ELR (cell line): ENCODE measurements around the gene POLG2.
"Not testable (repeated sequence)": the region's sequence is repeated elsewhere in the genome, so short reads cannot be mapped to it uniquely, and the experiment has no call there.

Experiments used
- DNase-seq: peaks from one replicate; pipeline ENCODE4 v3.0.0-alpha.2; 2015; ENCODE audit warnings: low read depth

POLG2 gene

DNA sequence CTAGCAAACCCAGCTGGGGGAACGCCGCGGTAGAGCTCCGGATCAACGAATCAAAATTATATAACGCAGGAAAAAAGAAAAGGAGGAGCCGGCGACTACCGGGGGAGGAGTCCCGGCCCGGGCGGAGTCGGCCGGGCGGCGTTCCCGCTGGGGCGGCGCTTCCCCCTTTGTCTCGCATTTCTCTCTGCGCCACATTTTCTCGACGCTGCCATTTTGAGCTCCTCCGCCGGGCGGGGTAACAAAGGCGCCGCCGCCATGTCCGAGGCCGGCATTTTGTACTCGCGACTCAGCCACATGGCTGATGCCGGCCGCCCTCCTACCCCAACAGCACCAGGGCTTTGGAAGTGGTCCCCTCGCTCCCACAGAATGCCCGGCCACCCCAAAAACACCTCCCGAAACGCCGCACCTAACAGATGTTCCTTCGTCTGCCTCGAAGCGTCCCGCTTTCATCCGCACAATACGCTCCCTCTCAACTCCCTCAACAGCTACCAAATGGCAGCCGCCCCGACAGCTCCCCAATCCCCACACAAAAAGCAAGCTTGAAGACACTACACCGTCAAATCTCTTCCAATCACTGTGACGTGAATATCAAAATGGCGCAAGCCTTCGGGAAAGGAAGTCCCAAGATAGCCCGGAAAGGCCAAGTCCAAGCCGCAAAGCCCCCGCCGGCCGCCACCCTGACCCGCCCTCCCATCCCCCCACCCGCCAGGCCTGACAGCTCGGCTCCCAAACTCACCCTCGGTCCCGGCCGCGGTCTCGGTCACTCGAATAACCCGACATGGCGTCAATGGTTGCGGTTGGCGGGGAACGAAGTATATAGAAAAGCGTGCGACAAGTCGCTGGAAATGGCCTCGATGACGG is 8.7 kb upstream of the POLG2 start:
- DNase-seq = peak; percentile 91

DNA sequence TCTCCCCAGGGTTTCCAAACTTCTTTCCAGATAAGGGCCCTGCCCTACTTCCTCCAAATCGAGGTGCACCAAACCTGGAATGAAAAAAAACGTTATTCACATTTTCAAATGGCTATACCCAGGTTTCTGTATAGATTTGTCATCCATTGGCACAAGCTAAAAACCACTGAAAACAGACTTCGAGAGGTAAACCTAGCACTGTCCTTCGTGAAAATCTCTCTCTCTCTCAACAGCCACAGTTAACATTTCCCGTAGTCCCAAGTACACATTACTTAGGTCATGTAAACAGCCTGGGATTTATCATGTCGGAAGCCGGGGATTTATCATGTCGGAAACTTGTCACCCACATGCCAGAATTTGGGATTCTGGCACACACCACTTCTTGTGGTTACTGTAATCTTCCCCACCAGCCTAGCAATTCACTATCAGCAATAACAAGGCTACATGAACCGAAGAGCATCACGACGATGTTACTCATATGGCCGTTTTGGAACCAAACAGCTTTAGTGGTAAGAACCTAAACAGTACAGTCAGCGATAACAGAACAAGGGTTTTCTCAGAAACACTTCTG is 8.0 kb upstream of the POLG2 start:
- peak; percentile 65 for DNase-seq

DNA sequence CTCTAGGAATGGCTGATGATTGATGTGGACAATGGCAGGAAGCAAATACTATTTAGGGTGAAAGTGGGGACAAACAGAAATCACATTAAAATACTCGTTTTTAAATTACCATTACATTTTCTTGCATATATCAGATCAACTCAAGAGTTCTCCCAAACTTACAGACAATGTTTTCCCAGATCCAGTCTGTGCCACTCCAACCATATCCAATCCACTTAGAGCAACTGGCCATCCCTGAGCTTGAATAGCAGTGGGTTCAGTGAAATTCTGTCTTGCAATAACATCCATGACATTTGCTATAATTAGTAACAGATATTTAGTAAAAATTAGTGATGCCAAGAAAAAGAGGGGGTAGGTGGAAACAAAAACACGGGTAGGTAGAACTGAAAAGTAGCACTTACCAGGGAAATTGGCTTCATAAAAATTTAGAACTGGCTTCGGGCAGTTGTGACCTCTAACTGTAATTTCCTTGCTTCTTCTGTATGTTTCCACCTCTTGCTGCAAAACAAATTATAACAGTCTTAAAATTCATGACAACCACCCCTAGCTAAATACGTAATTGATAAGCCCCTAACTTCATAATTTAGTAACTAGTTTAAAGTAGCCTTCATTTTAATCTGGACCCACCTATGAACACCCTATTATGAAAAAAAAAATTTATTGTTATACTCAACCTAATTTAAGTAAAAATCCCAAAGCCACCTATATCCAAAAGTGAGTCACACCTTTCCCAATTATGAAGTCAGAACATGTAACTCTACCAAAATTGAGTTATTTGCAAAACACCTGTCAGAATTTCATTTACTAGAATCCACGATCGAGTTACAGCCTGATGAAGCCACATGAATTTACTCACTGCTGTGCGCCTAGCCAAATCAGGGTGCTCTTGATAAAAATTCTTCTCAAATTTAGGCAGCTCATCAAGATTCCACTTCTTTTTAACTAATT is 7.2 kb upstream of the POLG2 start:
- no peak for DNase-seq

DNA sequence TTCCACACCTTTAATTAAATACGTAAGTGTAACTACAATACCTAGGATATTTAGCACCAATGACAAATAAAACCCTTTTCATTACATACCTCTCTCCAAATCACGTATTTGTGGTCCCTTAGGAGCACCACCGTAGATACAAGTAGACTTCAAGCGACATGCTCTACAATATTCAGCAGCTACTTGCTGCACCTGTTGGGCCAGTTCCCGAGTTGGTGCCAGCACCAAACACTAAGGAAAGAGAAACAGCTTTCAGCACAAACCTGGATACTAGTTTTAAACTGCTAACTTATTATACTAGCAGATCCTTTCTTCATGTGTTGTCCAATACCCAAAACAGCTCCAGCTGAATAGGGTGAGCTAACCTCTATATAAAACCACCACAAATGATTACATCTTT is 6.5 kb upstream of the POLG2 start:
- DNase-seq = no peak

DNA sequence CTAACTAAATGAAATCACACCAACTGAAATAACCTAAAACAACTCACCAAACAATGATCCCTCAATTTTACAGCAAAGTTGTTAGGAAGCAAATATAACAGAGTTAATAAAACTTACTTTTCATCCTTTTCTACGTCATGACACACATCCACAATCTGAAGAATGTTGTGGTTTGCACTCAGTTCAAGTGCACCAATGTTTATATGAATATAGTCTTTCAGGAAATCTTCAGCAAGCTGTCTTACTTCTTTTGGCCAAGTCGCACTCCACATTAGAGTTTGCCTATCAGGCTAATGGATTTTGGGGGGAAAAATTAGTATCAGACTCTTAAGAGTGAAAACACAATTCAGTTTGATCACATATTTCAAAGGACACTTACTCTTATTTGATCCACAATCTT is 6.0 kb upstream of the POLG2 start:
- peak; percentile 50 for DNase-seq

DNA sequence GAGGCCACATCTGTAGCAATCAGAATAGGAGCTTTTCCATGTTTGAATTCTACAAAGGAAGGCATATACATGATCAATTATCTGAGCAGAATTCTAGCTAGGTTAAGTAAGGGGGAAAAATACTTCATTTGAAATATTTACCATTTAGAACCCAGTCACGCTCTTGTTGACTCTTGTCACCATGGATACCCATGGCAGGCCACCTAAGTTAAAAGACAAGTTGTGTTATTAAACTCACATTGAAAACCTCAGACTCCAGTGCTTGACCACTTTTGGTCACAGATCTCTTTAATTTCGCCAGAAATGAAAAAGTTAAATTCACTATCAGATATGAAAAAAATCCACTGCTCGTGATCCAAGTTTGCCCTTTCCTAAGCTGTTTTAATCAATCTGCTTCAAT is 5.2 kb upstream of the POLG2 start:
- no peak for DNase-seq

DNA sequence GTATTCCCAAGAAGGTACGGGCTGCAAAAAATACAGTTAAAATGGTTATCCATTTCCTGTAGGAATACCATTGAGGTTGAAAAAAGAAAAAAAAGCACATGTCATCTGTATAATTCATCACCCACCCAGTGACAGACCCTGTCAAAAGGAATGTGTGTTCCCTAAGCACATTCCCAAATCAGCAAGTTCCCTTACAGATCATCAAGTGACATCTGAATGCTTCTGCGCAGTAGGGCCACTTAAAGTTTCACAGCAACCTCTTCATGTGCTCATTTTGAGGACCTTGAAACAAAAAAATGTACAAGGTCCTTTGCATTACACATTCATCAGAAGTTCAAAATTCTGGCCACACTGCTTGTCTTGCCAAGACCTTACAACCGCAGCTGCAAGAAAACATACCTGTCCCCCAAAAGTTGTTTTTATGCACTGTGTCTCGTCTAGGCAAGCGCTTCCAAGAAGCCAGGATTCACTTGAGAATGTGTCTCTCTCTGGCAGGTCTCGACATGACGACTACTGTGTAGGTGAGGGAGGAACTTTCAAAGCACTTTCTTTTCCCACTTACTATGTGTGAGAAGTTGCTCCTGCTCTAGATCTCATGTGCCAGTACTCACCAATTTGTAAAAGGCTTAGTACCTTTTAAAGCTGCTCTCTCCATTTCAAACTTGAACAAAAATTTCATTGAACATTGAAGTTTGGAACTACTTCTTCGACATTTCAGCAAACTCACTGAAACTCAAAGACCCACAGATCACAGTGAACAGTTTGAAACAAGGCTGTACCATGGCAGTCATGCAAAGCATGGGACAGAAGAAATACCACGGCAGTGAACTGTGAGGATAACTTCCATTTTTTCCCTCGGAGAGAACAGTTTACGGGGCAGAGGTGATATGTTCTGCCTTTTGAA is 4.3 kb upstream of the POLG2 start:
- DNase-seq = no peak

DNA sequence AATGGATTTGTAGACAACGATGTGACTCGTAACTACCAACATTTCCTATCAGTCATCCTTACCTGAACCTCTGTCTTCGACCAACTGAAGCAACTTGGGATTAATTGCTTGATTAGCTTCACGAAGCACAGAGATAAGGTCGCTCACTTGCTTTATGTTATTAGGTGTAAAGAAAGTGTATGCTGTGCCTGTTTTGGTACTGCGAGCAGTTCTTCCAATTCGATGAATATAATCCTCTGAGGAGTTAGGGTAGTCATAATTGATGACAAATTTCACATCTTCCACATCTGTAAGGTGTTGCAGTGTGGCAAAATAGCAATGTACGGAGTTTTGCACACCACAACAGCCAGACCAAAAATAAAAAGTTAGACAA is 3.6 kb upstream of the POLG2 start:
- DNase-seq = no peak

DNA sequence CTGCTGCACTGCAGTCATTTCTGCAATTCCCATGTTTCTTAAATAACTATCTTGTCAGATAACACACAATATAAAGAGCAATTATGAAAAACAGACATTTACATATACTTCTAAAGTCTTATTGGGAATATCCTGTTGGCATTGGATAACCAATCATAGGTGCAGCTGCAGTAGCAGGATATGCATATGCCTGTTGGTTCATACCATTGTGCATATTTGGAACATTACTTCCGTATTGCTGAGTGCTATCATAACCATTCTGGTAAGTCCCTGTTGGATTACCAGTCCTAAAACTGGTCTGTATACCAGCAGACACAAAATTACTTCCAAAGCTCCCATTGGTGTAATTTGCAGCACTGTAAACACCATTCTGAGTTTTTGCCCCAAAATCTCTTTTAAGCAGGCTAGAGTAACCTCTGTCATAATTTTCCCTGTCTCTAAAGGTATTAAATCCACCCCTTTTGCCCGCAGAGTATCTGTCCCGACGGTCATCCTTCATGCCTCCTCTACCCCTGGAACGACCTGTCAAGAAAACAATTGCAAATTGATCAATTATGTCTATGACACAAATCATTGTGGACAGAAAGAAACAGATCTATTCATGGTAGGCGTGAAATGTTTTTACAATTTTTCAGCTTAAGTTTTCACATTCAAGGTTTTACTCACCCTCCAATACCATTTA is 3.1 kb upstream of the POLG2 start:
- peak; percentile 59 for DNase-seq

DNA sequence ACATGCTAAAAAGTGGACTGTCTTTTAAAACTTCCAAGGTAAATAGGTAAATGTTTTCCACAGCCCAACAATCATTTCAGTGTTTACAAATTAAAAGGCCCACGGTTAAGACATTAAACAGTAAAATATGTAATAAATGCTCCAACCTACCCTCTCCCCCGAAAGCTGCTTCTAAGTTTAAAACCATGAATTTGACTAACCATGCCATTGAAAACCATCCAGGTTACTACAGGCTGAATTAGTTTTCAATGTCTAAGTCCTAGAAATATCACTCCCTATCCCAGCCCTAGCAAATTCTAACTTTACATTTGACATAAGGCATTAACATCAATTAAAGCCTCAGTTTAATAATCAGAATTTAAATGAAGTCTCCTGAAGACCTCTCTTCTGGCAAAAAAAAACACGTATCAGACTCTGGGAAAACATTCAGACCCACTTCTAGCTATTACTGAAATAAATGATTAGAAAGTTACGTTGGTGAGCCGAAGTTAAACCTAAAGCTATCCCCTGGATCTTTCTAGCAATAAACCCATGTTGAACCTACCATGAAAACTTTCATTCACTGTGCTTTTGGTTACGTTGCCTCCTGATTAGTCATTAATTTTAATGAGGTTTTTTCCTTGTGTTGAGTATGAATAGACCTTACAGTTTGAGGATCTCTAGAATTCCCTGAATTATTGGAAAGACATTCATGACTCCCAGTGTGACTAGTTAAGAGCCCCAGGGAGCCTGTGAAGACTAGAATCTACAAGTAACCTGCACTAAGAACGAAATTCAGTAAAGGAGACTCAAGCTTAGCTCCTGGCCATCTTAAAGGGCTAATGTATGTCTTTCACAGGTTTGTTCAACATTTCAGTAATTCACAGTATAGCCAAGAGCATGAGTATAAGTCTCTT is 1.7 kb upstream of the POLG2 start:
- DNase-seq = peak; percentile 70

DNA sequence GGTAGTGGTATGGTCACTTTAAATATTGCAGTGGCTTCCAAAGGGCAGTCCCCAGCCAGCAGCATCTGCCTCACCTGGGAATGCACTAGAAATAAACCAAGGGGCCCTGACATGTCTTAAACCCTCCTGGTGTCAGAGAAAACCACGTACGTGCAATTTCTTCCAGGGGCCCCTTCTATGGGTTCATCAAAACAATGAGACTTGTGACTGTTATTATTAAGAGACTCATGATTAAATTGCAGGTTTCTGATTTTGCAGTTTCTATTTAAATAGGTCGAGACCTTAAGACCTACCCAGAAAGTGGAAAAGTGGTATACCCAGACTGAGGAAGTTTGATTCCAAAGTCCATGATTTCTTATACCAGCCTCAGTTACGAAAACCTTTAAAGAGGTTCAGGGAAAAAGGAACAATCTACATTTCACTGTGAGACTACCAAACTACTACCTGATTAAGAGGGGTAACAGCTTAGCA is 746 bp upstream of the POLG2 start:
- DNase-seq = peak; percentile 17

DNA sequence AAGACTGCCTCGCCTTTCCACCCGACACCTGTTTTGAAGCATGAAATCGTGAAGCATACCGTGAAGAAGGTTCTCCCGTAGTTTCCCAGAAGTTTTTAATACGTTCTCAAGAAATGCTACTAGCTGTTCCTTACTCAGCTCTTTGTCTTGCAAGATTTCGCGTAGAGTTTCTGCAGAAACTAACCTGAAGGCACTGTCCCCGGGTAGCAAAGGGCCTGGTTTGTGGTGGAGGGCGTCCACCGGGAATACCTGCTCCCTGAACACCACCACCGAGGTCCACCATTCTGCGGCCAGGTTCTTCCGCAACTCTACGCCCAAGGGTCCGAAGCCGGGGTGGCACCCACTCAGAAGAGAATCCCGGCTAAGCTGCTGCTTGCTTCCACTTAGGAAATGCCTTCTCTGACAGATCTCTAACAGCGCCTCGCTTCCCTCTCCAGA is 487 bp downstream of the POLG2 start:
- DNase-seq = no peak

DNA sequence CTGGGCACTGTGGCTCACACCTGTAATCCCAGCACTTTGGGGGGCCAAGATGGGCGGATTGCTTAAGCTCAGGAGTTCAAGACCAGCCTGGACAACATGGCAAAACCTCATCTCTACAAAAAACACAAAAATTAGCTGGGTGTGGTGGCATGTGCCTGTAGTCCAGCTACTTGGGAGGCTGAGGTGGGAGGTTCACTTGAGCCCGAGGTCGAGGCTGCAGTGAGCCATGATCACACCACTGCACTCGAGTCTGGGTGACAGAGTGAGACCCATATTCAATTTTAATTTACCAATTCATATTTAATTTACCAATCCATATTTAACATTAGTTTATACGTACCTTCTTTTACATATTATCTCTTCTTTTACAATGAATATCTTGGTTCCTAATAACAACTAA is 1.6 kb downstream of the POLG2 start:
- not testable (repeated sequence) for DNase-seq

DNA sequence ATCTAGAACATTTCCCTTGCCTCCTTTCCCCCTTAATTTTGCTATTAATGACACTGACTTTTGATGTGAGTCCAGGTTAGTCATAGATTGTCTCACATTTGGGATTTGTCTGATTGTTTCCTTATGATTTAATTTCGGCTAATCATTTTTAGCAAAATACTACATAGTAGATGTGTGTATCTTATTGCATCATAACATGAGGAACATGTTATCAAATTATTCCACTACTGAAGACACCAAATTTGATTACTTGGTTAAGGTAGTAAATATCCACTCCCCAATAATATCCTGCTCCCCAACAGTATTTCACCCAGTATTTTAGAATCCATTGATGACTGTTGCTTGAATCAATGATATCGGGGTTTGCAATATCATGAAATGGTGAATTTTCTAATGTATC is 2.7 kb downstream of the POLG2 start:
- no peak for DNase-seq

DNA sequence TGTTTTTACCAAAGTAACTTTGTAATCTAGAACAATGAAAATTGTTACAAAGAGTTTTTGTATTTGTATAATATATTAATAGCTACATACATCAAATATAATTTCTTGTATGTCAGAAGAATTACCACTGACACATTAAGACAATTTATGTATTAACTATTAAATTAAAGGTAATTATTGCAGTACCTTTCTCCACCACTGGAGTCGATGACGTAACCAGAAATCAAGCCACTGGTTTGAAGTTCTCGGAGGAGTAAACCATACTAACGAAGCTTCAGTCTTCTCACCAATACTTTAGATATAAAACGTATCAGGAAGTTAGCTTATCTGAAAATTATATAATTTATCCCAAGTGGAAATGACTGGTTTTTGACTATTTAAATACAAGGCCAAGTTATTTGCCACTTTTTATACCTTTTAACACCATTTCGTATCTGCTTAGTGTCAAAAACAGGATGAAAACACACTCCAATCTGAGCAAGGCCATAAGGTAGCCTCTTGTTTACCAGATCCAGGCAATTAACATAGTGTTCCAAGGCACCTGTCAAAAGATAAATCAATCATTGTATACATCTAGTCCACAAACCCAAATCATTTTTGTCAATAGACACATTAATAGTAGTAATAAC is 4.3 kb downstream of the POLG2 start:
- peak; percentile 66 for DNase-seq

DNA sequence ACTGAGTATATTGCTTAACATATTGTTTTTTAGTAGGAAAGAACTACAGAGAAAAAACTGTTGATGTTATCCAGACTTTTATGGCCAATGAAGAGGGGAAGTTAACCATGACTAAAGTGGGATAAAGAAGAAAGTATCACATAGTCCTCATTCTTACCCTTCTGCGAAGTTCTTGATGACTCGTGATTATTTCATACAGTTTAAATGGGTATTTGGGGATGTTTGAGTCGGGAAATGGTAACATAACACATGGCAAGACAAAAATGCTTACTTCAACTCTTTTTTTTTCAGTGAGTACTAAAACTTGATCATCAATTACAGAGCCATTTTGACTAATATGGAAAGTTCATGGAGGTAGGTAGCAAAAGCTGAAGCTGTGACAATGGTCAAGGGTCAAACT is 4.9 kb downstream of the POLG2 start:
- peak; percentile 39 for DNase-seq

DNA sequence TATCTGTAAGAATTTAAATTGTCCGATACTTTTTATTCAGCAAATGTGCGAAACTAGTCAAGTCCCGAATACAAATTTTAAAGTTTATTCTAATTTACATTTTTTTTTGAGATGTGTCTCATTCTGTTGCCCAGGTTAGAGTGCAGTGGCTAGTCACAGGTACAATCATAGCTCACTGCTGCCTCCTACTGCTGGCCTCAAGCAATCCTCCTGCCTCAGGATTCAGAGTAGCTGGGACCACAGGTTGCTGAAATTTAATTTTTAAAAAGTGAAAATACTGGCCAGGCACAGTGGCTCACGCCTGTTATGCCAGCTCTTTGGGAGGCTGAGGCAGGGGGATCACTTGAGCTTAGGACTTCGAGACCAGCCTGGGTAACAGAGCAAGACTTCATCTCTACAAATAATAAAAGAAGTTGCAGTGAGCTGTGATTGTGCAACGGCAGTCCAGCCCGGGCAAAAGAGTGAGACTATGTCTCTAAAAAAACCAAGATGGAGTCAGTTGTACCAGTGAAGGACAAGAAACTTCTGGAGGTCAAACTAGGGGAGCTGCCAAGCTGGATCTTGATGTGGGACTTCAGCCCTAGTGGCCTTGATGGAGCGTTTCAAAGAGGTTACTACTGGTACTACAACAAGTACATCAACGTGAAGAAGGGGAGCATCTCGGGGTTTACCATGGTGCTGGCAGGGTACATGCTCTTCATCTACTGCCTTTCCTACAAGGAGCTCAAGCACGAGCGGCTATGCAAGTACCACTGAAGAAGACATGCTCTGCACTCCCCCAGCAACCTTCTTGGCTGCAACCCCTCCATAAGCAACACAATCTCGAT is 5.6 kb downstream of the POLG2 start:
- DNase-seq = peak; percentile 66

DNA sequence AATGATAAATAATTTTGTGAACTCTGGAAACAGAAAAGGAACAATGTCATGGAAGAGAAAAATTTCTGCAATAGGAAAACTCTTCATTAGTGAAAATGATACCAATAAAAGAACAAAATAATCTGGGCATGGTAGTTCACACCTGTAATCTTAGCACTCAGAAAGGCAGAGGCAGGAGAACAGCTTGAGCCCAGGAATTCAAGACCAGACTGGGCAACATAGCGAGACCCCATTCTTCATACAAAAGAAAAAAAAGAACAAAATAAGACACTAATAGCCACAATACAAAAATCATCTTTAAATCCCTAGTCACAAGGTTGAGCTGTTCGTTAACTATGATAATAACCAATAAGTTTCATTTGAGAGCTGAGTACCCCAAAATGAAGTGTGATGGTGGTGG is 8.6 kb downstream of the POLG2 start:
- DNase-seq = no peak
